Activated effector memory CD4-positive, alpha-beta T cell treated with Interleukin-2 at 50 U/mL for 16 hours (primary cell): Measurements from ENCODE around the gene TOMT.

Experiments used
- DNase-seq: peaks from one replicate; pipeline ENCODE4 v3.0.0-alpha.2; 2020

Gene TOMT

DNA sequence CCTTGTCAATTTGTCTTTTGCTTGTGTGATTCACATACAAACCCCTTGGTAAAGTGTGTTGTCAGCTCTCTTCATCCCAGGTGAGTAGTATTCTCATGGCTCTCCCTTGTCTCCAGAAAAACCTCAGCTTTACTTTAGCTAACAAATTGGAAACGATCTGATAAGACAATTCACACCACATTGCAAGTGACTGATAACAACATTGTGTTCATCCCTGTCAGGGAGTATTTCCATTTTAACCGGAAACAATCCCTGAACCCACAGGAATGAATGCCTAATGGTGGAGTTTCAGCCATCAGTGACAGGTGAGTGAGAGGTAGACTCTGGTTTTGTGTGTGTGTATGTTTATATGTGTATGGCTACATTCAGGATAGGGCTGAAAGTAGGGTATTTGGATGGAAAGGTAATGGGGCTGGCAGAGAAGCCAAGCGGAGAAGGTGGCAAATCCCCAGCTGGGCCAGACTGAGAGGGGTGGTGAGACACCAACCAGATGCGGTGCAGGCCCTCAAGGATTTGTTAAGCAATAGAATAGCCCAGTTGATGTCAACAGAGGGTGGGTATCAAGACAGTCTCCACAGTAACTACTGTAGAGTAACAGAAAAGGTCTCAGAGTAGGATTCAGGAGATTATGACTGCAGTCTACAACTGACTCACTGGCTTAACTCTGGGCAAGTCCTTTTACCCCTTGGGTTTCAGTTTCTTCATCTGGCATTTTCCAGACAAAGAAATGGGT, 17.5 kb upstream of the TOMT start:
- no peak for DNase-seq

DNA sequence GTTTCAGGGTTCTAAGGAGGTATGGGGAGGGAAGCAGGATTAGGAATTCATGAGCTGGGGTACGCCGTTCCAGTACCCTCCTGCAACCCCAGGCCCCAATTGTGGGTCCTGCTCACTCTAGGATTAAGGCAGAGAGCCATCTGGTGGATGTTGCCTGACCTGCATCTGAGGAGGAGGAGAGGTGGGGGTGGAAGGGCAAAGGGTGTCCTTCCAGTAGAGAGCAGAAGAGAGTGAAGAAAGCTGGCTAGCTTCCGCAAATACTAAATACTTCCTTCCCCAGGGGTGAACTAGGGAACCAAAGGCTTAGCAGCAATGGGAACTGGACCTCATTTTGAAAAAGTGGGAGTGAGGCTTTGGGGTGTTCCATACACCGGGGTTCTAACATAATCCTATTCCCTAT, 14.4 kb upstream of the TOMT start:
- peak; percentile 46 for DNase-seq

DNA sequence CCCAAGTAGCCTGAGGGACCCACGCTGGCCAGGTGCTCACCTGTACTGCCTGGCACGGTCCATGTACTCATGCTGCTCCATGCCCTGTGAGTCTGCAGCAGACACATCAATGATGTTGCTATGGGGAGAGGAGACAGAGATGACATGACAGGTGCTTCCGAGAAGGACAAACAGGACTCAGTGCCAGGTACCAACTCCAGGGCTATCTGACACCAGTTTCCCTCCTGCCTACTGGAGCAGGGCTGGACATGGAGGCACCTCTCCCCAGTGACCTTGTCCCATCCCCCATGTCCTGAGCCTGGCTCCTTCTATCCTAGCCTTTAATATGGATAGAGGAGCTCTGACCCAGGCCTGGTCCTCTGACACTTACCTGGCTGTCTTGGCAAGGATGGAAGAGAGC, 7.0 kb upstream of the TOMT start:
- no peak for DNase-seq

DNA sequence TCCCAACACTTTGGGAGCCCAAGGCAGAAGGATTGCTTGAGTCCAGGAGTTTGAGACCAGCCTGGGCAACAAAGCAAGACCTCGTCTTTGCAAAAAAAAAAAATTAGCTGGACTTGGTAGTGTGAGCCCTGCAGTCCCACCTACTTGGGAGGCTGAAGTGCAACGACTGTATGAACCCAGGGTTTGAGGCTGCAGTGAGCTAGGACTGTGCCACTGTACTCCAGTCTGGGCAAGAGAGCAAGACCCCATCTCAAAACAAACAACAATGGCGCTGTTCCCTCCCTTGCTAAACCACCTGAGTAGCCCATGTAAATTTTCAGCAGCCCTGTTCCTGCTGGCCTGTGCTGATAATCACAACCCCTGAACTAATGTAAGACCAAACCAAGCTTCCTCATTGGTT, 5.7 kb upstream of the TOMT start:
- DNase-seq = no peak

DNA sequence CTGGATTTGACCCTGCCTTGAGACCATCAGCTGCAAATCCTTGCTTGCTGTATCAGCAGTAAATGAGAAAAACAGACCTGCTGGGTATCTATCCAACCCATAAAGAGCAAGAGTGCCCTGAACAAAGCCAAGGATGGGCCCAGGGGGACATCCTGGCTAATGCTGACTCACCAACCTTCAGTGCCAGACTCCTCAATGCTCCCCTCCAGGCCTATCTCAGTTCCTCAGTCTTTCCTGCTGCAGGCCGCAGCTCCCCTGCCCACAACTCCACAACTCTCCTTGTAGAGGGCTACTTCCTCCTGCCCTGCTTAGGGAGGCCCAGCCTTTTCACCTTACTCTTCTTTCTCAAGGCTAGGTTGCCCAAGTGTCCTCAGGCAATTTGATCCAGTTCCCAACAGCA, 5.3 kb upstream of the TOMT start:
- DNase-seq = no peak

DNA sequence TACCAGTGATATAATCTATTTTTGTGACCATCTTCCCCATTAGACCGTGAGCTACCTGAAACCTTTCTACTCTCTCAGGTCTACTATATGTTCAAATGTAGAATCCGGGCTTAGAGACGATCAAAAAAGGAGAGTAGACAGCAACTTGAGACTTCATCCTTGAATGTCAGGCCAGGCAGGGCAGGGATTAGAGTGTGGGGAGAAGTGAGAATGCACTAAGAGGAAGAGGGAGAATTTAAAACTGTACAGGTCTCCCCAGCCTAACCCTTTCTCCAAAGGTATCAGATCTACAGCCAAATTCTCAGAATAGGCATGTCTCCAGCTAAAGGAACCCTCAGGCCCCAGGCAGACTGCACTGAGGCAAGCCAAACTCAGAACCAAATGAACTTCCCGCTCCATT, 3.6 kb upstream of the TOMT start:
- DNase-seq = no peak

DNA sequence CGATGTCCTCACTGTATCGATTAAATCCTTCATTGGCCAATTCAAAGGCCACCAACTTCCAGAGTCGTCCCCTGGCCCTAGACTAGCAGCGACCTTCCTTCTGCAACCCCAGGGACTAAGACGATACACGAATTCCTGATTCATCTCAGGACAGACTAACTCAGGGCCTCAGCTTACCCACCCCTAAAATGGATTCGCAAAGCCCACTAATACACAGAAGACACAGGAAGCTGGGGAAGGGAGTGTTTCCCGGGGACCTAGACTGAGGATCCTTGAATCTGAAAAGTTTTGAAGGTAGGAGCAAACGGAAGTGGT, 3.1 kb upstream of the TOMT start:
- DNase-seq = no peak

DNA sequence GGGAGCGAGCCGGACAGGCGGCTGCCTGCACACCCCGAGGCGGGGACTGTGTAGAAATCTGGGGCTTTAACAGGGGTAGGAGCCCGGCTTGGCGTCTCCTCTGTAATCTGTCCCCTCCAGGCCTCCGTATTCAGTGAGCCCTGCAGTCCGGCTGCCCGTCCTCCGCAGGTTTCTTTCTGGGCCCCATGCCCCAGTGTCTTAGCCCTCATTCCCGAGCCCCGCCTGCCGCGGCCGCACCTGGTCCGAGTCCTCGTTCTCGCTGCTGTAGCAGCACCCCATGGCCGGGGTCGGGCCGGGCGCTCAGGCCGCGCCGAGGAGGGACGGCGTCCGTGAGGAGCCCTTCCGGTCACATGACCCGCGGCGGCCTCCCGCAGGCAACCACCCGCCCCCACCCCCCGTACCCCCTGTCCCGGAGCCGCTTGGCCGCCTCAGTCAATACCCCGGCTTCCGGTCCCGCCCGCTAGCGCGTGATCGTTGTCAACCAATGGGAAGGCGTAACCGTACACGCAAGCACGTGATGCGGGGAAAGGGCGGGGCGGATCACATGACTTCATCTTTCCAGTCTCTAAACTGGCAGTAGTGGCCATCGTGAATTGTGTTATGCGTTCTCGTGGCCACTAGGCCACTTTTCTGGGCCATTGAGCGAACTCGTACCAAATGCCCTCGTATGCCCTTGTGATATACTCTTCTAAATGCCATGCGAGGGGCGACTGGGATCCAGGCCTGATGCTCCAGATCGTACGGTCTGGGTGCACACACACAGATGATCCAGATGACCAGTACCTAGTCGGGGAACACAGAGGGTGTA, 2.6 kb upstream of the TOMT start, which contains the start of gene LAMTOR1:
Gene LAMTOR1, minus strand, starts transcription at position 352 of the 808 bp plus-strand sequence. Its CDS starts 73 bp downstream, at position 279.
- DNase-seq = peak; percentile 96

DNA sequence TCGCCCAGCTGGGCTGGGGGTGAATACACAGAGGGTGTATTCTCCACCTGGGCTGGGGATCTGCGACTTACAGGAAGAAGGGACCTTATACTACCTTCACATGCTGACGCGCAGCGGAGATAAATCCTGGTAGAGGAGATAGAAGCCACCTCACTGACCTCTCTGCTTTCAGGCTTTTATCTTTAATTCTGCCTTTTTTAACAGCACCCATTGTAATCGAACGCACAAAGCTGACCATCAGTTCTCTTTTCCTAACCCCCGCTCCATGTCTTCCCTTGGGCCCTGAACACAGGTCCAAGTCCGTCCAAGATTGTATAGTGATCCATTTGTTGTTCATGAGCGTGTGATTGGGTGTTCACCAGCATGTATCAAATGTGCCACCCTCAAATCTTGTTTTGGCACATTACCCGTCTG, 2.0 kb upstream of the TOMT start:
- DNase-seq = no peak

DNA sequence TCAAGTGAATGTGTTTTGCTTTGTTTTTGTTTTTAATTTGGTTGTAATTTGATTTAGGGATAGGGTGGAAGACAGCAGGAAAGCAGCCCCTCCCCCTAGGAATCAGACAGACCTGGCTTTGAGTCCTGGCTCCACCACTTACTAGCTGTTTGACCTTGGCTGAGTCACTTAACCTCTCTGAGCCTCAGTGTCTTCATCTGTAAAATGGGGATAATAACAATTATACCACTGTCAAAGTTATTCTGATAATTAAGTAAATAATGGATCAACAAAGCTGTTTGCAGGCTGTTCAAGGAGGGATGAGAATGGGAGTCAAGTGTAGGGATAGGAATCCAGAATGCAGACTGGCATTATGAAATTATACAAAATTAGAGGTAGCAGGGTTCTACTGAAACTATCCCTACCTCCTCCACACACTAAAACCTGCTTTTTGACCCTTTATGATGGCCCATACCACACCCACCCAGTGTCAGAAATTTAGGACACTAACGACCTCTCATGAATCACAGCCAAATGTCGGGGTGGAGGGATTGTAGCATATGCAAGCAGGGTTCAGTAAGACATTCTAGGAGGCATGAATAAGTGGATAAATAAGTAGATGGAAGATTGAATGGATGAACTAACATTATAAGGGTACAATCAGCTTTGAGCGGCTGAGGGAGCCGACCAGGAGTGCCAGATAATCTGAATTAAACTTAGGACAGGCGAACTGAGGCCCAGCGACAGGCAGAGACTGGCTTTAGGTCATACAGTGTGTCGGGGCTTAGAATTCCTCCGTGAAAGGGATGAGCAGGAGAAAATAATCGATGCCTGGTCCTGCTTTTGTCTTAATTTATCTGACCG, 5.8 kb downstream of the TOMT start:
- DNase-seq = no peak

DNA sequence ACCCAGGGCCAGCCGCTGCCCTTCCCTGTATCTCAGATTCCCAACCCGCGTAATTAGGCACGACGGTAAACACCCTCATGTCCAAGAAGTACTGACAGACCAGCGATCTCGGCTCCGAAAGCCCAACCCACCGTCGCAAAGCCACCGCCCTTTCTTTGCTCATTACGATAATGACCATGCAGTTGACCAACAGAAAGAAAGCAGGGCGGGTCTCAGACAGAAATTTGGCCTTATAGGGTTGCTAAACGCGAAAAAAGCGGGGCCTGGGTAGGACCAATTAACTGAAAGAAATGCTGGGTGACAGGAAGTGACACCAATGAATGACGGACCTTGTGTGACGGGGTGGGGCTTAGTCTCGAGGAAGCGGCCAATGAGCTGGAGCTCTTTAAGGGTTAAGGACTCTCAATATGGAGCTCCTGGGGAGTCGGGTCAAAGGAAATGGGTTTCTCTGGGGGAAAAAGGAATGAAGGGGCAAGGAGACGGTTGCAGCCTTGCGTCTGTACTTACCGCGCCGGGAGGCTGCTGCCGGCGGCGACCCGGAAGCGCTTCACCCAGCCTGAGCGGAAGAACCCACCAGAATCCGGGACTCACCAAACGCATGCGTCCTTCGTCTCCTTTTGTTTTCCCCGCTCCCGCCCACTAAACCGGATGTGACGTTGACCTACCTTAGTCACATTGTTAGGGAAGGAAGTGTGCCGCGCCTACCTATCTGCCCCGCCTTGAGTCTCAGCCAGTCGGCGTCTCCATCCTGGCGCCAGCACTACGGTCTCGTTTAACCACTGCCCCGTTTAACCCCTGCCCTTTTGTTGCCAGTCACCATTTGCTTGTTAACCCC, 6.6 kb downstream of the TOMT start, which contains the start of gene ANAPC15:
Gene ANAPC15, minus strand, starts transcription at position 553 of the 835 bp plus-strand sequence. CDS start 1,419 bp downstream, outside the sequence.
- peak; percentile 98 for DNase-seq

DNA sequence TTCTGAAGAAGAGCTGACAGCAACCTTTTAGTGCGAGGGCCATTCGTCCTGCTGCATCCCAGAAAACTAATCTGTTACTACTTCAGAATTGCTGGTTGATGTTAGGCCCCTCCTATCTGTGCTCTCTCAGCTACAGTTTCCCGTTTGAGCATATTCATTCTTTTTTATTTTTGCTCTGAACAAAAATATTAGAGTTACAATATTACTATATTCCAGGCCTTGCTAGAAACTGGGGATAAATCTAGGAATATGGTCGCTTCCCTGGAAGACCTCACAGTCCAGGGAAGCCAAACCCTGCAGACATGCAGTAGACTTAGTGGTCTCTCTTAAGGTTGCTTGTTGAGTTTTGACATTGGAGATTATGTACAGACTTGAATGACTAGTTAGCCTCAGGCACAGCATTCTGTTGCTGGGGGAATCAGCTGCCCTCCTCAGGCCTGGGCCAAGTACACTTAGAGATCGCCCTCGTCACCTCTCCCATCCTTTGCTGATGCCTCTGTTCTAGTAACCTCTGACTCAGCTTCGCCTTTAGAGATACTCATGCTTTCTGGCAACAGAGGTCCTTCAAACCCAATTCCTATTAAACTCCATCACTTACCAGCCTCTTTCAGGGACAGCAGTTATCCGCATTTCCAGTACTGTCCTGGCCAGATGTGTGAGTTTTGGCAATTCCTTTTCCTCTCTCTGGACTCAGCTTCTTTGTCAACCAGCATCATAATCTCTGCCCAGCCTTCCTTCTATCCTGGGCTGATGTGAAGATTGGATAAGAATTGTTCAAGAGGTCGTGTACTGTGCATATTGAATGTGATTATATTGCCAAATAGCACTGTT, 7.5 kb downstream of the TOMT start:
- DNase-seq = no peak

DNA sequence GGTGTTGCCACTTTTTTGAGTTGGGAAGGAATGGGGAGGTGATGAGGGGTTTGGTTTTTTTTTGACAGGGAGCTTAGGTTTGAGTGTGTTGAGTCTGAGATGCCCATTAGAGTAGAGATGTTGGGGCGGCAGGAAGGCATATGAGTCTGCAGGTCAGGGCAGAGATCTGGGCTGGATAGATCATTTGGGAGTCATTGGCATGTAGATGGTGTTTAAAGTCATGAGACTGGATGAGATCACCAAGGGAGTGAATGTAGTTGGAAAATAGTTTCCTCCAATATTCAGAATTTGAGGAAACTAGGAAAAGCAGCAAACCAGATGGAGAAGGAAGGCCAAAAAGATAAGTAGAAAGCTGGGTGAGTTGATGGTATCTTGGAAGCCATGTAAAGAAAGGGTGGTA, 8.8 kb downstream of the TOMT start:
- no peak for DNase-seq

DNA sequence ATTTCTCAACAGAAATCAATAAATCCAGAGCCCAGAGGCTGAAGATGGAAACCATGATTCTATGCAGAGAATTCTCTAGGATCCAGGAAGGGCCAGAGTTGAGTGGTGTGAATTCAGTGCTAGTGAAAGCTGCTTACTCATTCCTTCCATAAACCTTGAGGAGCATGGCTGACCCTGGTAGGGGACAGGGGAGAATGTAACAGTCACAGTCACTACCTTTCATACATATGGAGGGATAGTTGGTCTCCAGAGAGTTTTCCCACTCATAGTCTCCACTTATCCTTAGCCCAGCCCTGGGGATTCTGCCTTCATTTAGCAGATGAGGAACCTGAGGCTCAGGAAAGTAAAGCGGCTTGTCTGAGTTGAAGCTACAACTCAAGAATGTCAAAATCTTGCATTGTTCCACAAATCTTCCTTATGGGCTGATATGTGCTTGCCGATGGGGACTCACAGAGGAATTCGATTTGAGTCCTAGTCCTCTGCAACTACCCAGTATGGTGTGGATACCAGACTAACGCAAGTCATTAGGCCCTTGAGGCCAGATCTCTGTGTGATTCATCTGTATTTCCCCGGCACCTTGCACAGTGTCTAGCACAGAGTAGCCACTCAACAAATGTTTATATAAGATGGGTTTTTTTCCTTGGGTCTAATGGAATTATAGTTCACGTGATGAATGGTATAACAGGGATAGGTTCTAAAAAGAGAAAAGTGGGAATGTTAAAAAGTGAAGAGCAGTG, 10.5 kb downstream of the TOMT start:
- no peak for DNase-seq

DNA sequence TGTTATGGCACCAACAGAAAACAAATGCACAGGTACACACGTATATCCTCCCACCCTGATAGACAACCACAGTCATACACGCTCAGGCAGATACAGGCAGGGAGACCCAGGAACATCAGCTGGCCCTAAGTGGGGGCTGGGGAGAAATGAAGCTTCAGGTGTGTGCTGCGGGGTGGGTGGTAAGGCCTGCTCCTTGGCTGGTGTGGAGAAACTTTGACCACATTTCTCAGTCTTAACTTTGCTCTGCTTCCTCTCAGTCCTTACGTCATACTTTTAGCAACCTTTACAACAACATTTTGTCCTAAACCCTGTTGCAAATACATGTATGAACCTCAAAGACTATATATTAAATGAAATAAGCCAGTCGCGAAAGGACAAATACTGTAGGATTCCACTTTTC, 13.5 kb downstream of the TOMT start:
- DNase-seq = no peak

DNA sequence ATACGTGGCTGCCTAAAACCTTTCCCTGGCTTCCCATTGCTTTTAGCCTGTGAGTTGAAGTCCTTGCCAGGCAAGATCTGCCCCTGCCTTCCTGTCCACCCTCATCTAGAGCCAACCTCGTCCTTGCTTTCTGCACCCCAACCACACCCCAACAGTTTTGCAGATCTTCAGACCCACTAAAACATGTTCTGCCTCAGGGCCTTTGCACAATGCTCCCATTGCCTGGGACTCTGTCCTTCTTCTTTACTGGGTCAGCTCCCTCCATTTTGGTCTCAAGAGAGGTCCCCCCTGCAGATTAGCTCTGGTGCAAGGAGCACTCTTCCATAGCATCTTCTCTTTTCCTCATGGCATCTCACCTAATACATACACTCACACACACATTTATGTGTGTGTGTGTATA, 15.2 kb downstream of the TOMT start:
- DNase-seq = no peak

DNA sequence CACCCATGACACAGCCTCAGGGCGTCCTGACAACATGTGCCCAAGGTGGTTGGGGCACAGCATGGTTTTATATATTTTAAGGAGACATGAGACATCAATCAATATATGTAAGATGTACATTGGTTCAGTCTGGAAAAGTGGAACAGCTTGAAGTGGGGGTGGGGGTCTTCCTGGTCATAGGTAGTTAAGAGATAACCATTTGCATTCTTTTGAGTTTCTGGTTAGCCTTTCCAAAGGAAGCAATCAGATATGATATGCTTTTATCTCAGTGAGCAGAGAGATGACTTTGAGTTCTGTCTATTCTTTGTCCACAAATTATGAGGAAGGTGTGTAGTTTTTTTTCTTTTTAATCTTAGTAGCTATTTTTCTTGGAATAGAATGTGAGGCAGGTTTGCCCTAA, 16.9 kb downstream of the TOMT start:
- DNase-seq = no peak

DNA sequence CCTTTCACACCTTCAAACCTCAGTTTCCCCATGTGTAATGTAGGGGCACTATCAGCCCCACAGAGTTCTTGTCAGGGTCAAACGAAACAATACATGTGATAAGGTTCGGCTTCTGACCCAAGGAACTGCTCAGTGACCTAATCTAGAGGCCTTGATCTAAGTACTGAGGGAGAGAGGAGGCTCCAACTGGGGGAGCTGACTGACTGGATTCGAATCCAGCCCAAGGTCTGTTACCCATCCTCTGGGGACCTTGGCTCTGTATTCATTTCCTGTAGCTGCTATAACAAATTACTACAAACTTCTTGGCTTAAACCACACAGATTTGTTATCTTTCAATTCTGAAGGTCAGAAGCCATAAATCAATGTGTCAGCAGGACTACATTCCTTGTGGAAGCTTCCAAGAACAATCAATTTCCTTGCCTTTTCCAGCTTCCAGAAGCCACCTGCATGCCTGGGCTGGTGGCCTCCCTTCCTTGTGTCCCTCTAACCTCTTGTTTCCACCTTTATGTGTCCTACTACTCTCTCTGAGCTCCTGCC, 17.5 kb downstream of the TOMT start:
- DNase-seq = no peak

DNA sequence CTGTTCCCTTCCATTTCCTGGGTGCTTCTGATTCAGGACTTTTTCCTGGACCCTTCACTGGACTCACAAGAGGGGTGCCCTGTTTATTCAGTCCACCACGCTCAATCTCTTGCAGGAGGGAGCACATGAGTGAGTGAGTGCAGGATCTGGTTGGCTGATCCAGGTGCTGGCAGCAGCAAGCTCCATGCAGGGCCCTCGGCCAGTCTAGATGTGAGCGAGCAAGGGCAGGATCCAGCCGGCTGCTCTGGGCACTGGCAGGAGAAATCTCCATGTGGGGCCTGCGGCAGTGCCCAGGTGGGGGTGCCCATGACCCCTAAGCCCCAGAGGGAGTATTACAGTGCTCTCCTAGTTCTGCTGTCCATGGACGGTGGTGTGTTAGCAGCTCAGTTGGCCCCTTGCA, 18.3 kb downstream of the TOMT start:
- no peak for DNase-seq

DNA sequence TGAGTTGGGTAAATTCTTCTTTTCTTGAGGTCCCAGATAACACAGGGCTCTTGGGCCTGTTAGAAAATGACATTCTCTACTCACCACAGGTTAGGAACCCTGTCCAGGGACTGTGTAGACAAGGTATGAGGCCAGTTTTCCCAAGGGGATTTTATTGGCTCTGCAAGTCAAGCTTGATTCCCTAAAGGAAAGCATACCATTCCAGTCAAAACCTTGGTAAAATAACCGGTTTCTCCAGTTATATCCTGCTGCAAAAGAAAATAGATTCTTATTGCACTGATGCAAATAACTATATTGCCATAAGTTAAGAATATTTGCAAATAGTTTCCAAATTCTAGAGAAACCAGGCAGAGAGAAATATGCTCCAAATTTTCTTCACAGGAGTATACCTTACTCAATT, 20.2 kb downstream of the TOMT start:
- no peak for DNase-seq

DNA sequence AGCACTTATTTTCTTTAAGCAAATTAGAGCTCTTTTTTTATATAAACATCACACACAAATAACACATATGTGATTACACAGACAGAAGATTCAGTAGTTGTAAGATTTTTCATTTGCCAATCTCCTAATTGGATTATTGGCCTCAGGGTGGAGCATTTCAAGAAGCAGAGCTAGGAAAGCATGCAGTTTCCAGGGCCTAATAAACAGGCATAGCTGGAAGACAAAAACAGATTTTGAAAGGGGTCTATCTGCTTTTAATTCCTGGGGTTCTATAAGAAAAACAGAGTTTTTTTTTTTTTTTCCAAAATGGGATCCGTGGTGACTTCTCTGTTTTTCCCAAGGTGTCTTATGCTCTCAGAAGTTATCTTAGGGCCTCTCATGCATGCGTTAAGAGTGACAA, 22.2 kb downstream of the TOMT start:
- DNase-seq = no peak
